Vagina (tissue), 2 donors: Measurements from ENCODE around the gene MINDY4. TPM values are rescaled to one million over a fixed set of nuclear protein-coding genes. Genes with fewer than 3 reads are reported as not detected.
A peak's percentile ranks its signal among the peaks of the same experiment; 100 is the strongest.

Experiments used
- DNase-seq, 2 donors: peaks; one replicate each; pipeline ENCODE4 v3.0.0-alpha.2; 2017; ENCODE audit errors: extremely low spot score in 2 of 2
- H3K27ac ChIP-seq: fragments of 200-600 bp; sonication (generic); one replicate; pipeline ENCODE4 v1.5.1; 2019
- H3K27me3 ChIP-seq: fragments of 200-600 bp; sonication (generic); one replicate; pipeline ENCODE4 v1.5.1; 2019
- H3K36me3 ChIP-seq, 2 donors: fragments of 200-600 bp; sonication (generic); one replicate each; pipeline ENCODE4 v1.5.1; 2017 to 2019
- H3K4me1 ChIP-seq: fragments of 200-600 bp; sonication (generic); one replicate; pipeline ENCODE4 v1.5.1; 2019
- H3K4me3 ChIP-seq, 2 donors: fragments of 200-600 bp; sonication (generic); 1 replicate in 1 of 2; 2 replicates in 1 of 2; pipeline ENCODE4 v1.5.1; 2016 to 2019
- H3K9me3 ChIP-seq: fragments of 200-600 bp; sonication (generic); one replicate; pipeline ENCODE4 v1.5.1; 2019
- POLR2A ChIP-seq, 2 donors: fragments of 450-650 bp; IDR thresholded peaks; one replicate each; pipeline ENCODE4 v1.6.1; 2017; ENCODE audit warnings: antibody characterized with exemption in 2 of 2, mild to moderate bottlenecking in 2 of 2, moderate library complexity in 2 of 2
- POLR2AphosphoS5 ChIP-seq, 2 donors: sonication (generic); formaldehyde crosslinking; IDR thresholded peaks; one replicate each; pipeline ENCODE4 v1.9.0; 2017; ENCODE audit warnings: antibody characterized with exemption in 2 of 2, mild to moderate bottlenecking in 2 of 2, low read depth in 1 of 2; ENCODE audit not compliant: insufficient read depth in 1 of 2
- intact Hi-C: fragments of 100-400 bp; cut with DNase I; formaldehyde crosslinking; loops from one replicate; pipeline ENCODE4 v1.15.1; 2023
- total RNA-seq: library from RNA; depleted of rRNA; stranded (reverse); fragments of >200 nt; gene quantifications from one replicate; pipeline ENCODE4 v1.2.3, GENCODE V29; 2016
- TF ChIP-seq, protein P1 (sequence below), 3 experiments: fragments of 450-650 bp in 2 of 3; fragments of 200-600 bp in 1 of 3; sonication (generic) in 1 of 3; IDR thresholded peaks; one replicate each; pipeline ENCODE4 v1.5.1; 2017 to 2019; ENCODE audit warnings: antibody characterized with exemption in 3 of 3, mild to moderate bottlenecking in 2 of 3, moderate library complexity in 2 of 3

The MINDY4 gene
- total RNA-seq, 1 donor from 2014 or later = 10.3 TPM

DNA sequence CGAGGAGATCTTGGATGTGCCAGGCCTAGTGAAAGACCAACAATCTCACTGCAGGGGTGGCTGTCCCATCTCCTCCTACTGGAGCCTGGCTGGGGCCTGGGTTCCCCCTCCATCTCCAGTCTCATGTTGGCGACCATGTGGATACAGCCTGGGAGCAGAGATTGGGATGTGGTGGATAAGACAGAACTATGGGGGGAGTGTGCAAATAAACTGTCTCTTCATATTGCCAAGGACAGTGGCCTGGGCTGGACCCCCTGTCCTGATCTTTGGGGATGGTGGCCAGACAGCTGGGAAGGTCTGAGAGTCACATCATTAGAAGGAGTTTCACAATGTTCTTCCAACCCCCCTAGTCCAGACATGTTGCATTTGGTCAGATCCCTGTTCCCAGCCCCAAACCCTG is 5.8 kb upstream of the MINDY4 start:
- Histone ChIP-seq H3K36me3 (no peaks in the 10 kb centered on the region), H3K4me3 (no peak overlapping the region), H3K27me3 (no peaks in the 10 kb centered on the region), H3K4me1 (peaks cover 32% of the 10 kb centered on the region), H3K9me3 (no peaks in the 10 kb centered on the region), H3K27ac (peak overlapping the region; percentile 8)
- intact Hi-C loops = no loop called here
- DNase-seq = no peak
- TF ChIP-seq, protein P1, sequence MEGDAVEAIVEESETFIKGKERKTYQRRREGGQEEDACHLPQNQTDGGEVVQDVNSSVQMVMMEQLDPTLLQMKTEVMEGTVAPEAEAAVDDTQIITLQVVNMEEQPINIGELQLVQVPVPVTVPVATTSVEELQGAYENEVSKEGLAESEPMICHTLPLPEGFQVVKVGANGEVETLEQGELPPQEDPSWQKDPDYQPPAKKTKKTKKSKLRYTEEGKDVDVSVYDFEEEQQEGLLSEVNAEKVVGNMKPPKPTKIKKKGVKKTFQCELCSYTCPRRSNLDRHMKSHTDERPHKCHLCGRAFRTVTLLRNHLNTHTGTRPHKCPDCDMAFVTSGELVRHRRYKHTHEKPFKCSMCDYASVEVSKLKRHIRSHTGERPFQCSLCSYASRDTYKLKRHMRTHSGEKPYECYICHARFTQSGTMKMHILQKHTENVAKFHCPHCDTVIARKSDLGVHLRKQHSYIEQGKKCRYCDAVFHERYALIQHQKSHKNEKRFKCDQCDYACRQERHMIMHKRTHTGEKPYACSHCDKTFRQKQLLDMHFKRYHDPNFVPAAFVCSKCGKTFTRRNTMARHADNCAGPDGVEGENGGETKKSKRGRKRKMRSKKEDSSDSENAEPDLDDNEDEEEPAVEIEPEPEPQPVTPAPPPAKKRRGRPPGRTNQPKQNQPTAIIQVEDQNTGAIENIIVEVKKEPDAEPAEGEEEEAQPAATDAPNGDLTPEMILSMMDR (IDR thresholded peaks at IDR 0.05) = no peak
- no peak for TF ChIP-seq POLR2A (IDR thresholded peaks at IDR 0.05)
- no peak for TF ChIP-seq POLR2AphosphoS5 (IDR thresholded peaks at IDR 0.05; ENCODE audit: insufficient read depth in 1 of 2, low read depth in 1 of 2)

DNA sequence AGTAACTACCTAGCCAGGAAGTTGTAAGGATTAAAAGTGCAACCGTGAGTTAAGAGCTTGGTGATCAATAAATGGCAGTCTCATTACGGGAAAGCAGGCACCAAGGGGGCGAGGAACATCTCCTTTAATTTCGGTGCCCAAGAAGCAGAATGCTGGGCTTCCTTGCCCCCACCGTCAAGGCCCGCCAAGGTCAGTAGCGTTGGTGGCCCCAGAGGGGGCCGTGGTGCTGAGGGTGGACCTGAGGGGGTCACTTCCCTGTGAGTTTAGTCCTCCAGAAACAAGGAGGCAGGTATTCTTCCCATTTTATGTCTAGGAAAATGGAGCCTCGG is 408 bp upstream of the MINDY4 start:
- no peak for DNase-seq
- TF ChIP-seq, protein P1 (IDR thresholded peaks at IDR 0.05) = no peak
- TF ChIP-seq POLR2AphosphoS5 (IDR thresholded peaks at IDR 0.05; ENCODE audit: insufficient read depth in 1 of 2, low read depth in 1 of 2) (no peak), POLR2A (IDR thresholded peaks at IDR 0.05) (no peak)
- Histone ChIP-seq H3K27ac (peak overlapping the region; percentile 78), H3K4me3 (peak overlapping the region; percentile 77 to 87), H3K4me1 (peaks cover 23% of the 10 kb centered on the region), H3K36me3 (no peaks in the 10 kb centered on the region), H3K27me3 (no peaks in the 10 kb centered on the region), H3K9me3 (no peaks in the 10 kb centered on the region)
- intact Hi-C loops = no loop called here

- TF ChIP-seq, protein P1 (IDR thresholded peaks at IDR 0.05) = no peak
- no peak for TF ChIP-seq POLR2AphosphoS5 (IDR thresholded peaks at IDR 0.05; ENCODE audit: insufficient read depth in 1 of 2, low read depth in 1 of 2)
- TF ChIP-seq POLR2A (IDR thresholded peaks at IDR 0.05) = no peak
- Histone ChIP-seq H3K4me1 (peaks cover 22% of the 10 kb centered on the region), H3K36me3 (no peaks in the 10 kb centered on the region), H3K27ac (peak overlapping the region; percentile 78), H3K9me3 (no peaks in the 10 kb centered on the region), H3K4me3 (peak overlapping the region; percentile 77 to 87), H3K27me3 (no peaks in the 10 kb centered on the region)
- DNase-seq = no peak
- intact Hi-C loops = no loop called here
These were observed 736 bp downstream of the MINDY4 start for GRCh38 chr7:30771880-30772425.

DNA sequence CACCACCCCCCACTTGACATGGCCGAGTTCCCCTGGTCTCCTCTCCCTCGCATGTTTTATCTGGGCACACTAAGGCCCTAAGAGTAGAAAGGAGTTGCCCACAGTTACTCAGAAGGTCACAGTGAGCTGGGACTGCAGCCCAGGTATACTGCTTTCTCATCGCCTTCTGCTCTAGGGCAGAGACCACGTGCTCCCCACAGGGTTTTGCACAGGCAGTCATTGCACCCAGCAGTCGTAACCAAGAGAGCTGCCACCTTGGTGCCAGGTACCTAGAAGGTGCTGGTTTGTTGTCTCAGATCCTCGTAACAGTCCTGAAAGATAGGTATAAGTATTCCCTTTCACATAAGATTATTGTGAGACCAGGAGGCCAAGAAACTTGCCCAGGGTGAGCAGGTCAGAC is 1.8 kb downstream of the MINDY4 start:
- intact Hi-C loops = no loop called here
- peaks cover 22% of the 10 kb centered on the region for H3K4me1 ChIP-seq
- no peaks in the 10 kb centered on the region for H3K9me3 ChIP-seq
- H3K36me3 ChIP-seq = no peaks in the 10 kb centered on the region
- no peak overlapping the region for H3K4me3 ChIP-seq
- H3K27me3 ChIP-seq = no peaks in the 10 kb centered on the region
- TF ChIP-seq, protein P1 (IDR thresholded peaks at IDR 0.05) = no peak
- TF ChIP-seq POLR2A (IDR thresholded peaks at IDR 0.05) (no peak), POLR2AphosphoS5 (IDR thresholded peaks at IDR 0.05; ENCODE audit: insufficient read depth in 1 of 2, low read depth in 1 of 2) (no peak)
- DNase-seq = no peak
- H3K27ac ChIP-seq = no peak overlapping the region

DNA sequence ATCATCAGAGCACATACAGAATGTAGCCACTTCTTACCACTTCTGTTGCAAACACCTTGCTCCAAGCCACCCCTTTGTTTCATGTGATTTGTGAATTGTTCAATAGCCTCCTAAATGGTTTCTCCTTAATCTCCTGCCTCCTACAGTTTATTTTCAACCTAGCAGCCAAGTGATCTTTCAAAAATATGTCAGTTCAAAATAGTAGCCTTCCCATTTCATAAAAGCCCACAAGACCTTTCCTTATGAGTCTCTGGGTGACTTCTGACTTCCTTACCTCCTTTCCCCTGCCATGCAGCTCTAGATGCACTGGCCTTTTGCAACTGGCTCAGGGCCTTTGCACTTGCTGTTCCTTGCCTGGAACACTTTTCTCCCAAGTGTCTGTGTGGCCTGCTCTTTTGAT is 4.8 kb downstream of the MINDY4 start:
- H3K36me3 ChIP-seq = no peaks in the 10 kb centered on the region
- H3K9me3 ChIP-seq = no peaks in the 10 kb centered on the region
- no peak for DNase-seq
- H3K4me1 ChIP-seq = peaks cover 17% of the 10 kb centered on the region
- no peak overlapping the region for H3K4me3 ChIP-seq
- H3K27me3 ChIP-seq = no peaks in the 10 kb centered on the region
- H3K27ac ChIP-seq = no peak overlapping the region
- TF ChIP-seq POLR2AphosphoS5 (IDR thresholded peaks at IDR 0.05; ENCODE audit: insufficient read depth in 1 of 2, low read depth in 1 of 2) = no peak
- TF ChIP-seq, protein P1 (IDR thresholded peaks at IDR 0.05) = no peak
- TF ChIP-seq POLR2A (IDR thresholded peaks at IDR 0.05) = no peak
- intact Hi-C loops = no loop called here
